CD1c-positive myeloid dendritic cell (primary cell): ENCODE measurements around the gene CTSH.

Source experiments
- DNase-seq: peaks from one replicate; pipeline ENCODE4 v3.0.0-alpha.2; 2016; ENCODE audit errors: extremely low spot score

The CTSH gene

GRCh38 chr15:78944669-78945407 is at the start of gene CTSH:
Gene CTSH, minus strand, starts transcription at chr15:78945046. Its CDS starts 65 bp downstream, at chr15:78944981.
- DNase-seq = peak; percentile 83

DNA sequence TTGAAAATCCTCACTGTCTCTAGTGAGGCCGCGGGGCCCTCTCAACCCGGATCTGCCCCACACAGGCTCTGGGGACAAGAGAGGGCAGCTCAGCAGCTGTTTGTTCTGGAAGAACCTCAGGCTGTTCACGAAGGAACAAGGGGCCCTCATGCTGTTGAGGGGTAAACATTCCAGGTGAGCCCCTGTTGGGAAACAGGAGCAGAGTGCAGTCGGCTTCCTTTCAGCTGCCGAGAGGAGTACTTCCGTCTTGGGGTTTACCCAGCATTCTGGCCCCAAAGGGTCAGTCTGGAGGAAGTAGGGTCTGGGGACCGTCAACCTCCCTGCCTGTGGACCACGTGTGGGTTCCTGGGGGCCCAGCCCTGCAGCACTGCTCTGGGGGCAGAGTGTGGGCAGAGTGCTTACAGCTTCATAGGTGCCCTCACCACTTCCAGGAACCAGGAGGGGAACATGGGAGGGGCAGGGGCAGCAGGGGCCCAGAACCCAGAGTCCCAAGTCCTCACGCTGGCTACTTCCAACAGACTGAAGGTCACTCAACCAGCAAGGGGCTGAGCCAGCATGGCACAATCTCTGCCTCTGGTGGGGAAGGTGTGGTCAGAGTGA is 49.2 kb upstream of the CTSH start:
- DNase-seq = no peak

GRCh38 chr15:78993257-78993930 is 48.5 kb upstream of the CTSH start:
- no peak for DNase-seq

DNA sequence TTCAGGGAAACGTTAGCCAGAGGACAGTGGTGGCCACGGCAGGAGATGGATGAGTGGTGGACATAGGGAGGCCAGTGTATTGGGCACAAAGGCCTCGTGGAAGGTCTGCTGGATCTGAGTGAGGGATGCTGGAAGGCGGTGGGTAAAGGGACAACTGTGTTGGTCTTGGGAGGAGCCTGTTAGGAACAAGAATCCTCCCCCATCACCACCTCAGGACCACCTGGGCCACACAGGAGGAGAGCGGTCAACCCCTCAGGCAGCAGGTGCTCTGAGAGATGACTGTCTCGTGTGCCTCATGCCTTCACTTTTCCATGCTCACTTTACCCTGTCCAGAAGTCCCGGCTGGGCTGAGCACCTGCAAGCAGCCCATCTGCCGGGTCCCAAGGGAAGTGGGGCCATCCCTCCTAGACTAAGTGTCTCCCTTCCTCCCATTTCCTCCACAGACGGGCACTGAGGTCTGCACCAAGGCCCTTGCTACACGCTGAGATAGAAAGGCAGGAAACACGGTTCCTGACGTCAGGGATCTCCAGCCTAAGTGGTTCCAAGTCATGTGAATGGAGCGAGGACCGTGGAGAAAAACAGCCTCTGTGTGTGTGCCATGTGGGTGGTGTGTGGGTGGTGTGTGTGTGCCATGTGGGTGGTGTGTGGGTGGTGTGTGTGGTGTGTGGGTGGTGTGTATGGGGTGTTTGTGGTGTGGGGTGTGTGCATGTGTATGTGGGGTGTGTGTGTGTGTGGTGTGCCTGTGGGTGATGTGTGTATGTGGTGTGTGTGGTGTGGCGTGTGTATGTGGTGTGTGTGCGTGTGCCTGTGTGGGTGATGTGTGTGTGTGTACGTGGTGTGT is 47.8 kb upstream of the CTSH start:
- DNase-seq = peak; percentile 35

- DNase-seq = no peak
Measured at GRCh38 chr15:78991879-78992278, 47.0 kb upstream of the CTSH start.

- no peak for DNase-seq
Measured at GRCh38 chr15:78991476-78991875, 46.6 kb upstream of the CTSH start.

GRCh38 chr15:78990278-78990677 is 45.4 kb upstream of the CTSH start:
- no peak for DNase-seq

- DNase-seq = no peak
Measured at GRCh38 chr15:78989701-78990240, 44.9 kb upstream of the CTSH start.

GRCh38 chr15:78988361-78988911 is 43.6 kb upstream of the CTSH start:
- peak; percentile 94 for DNase-seq

DNA sequence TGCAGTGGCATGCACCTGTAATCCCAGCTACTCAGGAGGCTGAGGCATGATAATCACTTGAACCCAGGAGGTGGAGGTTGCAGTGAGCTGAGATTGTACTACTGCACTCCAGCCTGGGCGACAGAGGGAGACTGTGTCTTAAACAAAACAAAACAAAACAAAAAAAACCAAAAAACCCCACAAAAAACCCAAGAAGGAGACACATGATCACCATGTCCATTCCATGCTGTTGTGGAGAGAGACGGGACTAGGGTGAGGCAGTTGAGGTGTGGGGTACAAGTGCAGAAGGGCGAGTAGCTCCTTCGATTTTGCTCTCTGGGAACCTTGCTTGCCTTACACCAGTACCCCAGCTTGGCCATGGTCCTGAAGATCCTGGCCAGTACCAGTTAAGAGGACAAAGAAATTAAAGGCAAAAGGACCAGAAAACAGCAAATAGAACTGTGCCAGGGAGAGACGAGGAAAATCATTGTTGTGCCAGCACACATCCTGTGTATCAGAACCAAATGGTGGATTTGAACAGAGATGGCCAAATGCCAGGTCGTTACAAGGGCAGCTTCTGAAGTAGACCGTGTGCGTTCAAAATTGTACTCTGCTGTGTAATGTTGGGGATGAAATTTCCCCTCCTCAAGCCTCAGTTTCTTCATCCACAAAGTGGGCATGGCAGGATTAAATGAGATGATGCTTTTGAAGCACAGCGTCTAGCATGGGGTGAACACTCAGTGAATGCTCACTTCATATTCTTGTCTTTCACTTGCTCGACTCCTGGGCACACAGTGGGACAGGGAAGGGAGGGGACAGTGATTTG is 42.9 kb upstream of the CTSH start:
- no peak for DNase-seq

- DNase-seq = no peak
Measured at GRCh38 chr15:78985859-78986475, 41.1 kb upstream of the CTSH start.

- DNase-seq = no peak
Measured at GRCh38 chr15:78984041-78984440, 39.2 kb upstream of the CTSH start.

DNA sequence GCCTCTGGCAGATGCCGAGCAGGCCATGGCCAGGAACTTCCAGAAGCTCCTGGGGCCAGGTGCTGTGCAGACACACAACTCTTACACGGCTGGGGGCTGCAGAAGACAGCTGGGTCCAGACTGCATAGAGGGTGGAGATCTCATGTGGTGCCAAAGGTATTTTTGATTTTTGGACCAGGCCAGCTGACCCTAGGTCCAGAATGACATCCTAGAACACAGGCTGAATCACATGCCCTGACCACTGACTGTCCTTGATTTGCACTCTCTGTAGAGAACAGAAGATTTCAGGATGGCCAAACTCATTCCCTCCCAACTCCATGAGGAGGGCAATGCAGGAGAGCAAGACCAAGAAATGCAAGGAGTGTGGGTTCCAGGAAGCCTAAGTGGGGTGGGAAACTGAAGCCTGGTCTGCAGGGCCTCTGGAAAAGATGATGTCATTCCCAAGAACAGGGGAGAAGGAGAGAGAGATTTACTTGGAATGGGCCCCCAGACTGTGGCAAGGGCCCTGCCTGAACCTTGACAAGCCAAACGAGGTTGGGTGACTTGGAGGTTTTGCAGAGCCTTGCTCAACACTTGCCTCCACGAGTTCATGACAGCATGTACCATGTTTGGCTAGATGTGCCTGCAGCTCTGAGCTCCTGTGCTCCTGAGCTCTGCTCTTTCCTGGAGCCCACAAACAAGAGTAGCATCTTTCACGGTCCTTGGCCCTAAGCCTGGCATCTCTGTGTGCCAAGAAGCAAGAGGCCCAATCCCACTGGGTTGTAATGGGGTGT is 38.5 kb upstream of the CTSH start:
- DNase-seq = no peak

DNA sequence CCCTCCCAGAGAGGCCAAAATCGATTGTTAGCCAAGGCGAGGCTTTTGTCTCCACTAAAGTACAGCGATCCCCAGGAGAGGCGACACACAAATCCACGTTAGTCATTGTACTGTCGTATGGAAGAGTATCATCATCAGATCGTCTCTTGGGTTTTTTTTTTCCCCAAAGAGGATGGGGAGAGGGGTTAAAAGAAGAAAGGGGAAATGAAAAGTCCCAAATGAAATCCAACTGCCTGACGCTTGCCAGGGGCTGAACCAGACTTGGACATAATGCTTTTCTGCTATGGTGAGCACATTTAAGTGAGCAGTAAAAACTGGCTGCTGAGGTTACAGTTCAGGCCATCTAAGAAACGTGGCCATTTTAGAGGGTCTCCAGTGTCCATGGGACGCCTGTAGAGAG is 37.9 kb upstream of the CTSH start:
- peak; percentile 31 for DNase-seq

GRCh38 chr15:78981532-78982313 is 36.9 kb upstream of the CTSH start:
- DNase-seq = no peak

DNA sequence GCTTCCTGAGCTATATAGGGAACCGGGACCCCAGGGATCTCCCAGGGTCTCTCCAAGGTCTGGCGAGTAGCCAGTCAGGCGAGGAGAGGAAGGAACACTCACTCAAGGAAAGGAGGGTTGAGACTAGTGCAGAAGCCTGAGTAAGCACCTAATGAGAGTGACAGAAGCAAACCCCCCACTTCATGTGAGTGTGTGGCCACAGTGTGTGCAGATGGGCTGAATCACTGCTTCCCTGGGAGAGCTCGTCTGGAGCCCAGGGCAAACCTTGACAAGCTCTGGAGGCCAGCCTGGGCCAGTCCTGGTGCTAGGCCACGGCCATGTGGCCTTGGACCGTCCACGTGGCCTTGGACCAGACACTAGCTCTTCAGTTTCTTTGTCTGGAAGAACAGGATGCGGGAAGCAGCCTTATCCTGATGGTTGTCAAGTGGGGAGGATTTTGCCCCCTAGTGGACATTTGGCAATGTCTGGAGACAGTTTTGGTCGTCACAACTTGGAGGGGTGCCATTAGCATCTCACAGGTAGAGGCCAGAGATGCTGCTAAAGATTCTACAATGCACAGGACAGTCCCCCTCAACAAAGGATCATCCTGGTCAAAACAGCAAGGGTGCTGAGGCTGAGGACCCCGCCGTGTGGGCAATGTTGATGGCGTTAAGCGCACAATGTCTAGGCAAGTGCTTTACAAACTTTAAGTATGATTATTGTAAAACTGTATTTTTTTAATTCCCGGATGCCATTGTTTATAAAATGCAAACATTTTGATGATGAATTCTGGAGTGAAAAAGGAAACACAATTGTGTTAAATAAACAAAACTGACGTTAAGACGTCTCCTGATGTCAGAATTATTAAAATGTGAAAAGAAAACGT is 34.8 kb upstream of the CTSH start:
- DNase-seq = peak; percentile 41

DNA sequence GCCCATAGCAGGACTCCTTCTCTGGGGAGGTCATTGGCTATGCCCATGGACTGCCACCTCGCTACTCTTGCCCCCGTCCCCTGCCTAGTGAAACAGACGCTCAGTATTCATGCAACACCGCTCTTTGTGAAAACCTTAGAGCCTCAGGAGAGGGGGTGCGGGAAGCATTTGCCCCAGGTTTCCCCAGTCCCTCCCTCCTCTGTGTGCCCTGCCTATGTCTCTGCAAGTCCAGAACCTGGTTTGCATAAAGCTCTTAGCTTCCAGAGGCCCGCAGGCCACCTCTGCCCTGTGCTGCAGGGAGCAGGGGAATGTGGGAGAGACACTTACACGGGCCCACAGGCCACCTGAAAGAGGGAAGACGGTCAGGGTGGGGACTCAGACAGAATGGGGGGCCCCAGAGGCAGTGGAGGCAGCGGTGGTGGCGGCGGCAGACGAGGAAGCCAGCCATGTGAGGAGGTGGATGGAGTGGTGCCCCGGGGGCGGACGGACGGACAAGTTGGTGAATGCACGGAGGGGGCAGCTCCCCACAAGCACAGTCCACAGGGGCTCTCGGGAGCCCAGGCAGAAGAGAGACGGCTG is 33.8 kb upstream of the CTSH start:
- DNase-seq = no peak
